Neural progenitor cell (in vitro differentiated cells): ENCODE results near the gene C11orf21.

Experiments used
- CTCF ChIP-seq: fragments of 200-600 bp; sonication (generic); IDR thresholded peaks from 2 replicates; pipeline ENCODE4 v1.5.1; 2017; ENCODE audit warnings: antibody characterized with exemption, mild to moderate bottlenecking
- EZH2 ChIP-seq: fragments of 200-600 bp; sonication (generic); IDR thresholded peaks from 2 replicates; pipeline ENCODE4 v1.6.1; 2017; ENCODE audit warnings: antibody characterized with exemption, mild to moderate bottlenecking, moderate library complexity
- EZH2phosphoT487 ChIP-seq: fragments of 200-600 bp; sonication (generic); IDR thresholded peaks from 2 replicates; pipeline ENCODE4 v1.6.1; 2017; ENCODE audit warnings: antibody characterized with exemption

DNA sequence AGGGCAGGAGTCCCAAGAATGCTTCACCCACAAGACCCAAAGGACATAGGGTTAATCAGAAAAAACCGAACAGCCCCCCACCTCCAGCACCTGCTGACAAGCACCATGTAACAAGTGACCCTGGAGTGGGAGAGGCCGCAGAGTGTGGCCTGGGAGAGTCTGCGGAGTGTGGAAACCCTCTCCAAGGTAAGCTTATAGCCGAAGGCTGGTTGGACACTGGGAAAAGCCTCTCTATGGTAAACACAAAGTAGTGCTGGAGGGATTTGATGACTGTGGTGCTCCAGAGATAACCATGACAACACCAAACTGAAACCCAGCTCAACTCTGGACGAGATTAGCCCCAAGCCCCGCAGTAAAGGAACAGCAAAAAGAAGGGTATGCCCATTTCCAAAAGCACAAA lies 50.6 kb downstream of the C11orf21 start:
- TF ChIP-seq CTCF (no peak), EZH2 (no peak), EZH2phosphoT487 (no peak)
